Raji (cell line): ENCODE data around the gene BRWD1.

Experiments
- POLR2A ChIP-seq: IDR thresholded peaks from 2 replicates; pipeline ENCODE4 v1.6.1; 2011; ENCODE audit warnings: low read depth, low read length, control low read depth; ENCODE audit not compliant: insufficient read depth

Gene BRWD1

DNA sequence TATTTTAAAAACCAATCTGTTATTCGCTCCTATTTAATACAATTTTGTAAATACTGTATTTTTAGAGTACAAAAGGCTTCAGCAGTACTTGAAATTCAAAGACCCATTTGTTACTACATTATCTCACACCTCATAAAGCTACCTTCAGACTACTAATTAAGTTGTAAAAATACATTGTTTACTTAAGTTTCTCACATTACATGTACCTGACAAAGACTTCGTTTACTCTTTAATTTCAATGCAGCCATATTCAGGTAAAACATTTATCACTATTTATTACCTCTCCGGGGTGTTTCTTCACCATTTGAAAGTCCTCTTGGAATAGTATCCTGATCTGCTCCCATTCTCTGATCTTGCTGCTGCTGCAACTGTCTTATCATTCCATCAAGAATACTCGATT, 55.2 kb downstream of the BRWD1 start:
- TF ChIP-seq POLR2A: no peak

DNA sequence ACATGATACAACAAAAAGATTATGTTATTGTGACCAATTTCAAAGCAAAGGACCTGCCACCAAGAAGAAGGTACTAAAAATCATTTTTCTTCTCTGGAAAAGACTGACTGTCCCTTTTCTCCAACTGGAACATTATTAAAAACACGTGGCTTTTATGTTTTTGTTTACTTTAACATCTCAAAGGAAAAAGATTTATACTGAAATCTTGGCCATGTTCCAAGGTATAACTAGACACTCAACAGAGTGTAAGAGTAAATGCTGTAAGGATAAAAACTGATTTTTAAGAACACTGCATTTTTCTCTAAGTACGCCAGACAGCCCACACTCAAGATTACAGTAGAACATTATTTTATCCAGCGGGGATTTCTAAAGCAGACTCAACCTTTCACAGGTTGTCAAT, 62.1 kb downstream of the BRWD1 start:
- no peak for TF ChIP-seq POLR2A

DNA sequence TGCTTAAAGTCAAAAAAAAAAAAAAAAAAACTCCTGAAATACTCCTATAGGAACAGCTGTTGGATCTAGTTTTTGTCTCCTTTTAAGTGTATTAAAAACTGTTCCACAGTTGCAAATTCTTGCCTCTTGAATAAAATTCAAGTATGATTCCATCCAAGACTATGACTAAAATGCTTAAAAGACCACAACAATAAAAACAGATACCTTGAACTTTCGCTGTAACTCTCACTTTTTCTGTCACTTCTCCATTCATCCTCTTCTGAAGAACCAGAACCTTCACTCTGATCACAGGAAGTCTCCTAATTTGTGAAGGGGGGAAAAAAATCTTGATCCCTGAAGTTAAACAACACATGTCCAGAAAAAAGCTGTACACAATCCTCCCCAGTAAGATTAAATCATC, 75.2 kb downstream of the BRWD1 start:
- no peak for TF ChIP-seq POLR2A

DNA sequence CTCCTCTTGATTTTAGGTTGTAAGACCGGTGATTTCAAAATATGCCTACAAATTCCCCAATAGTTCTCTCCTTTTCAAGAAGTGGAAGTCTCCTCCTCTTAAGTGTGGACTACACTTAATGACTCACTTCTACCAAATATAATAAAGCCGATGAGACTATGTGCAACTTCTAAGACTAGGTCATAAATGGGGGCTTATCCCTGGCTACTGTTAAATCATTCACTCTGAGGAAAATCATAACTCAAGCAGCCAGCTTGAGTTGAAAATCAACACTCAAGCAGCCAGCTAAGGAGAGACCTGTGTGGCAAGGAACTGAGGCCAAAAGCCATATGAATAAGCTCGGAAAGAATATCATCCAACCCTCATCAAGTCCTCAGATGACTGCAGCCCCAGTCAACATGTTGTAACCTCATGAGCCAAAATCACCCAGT, 80.6 kb downstream of the BRWD1 start:
- no peak for TF ChIP-seq POLR2A

DNA sequence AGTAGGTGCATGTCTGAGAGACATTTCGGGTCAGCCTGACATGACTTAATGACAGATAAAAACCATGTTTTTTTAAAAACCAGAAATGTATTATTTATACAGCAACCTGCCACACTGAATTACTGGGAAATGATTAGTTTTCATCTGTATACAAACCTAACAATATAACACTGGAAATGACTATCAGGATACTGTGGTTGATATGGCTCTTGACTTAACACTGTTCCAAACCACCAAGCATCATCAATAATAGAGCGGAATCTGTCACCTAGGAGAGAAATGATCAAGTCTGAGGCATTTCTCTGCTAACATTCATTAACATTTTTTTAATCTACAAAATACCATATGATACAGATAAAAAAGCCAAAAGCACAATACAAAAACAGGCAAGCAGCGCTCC, 88.5 kb downstream of the BRWD1 start:
- TF ChIP-seq POLR2A: no peak

DNA sequence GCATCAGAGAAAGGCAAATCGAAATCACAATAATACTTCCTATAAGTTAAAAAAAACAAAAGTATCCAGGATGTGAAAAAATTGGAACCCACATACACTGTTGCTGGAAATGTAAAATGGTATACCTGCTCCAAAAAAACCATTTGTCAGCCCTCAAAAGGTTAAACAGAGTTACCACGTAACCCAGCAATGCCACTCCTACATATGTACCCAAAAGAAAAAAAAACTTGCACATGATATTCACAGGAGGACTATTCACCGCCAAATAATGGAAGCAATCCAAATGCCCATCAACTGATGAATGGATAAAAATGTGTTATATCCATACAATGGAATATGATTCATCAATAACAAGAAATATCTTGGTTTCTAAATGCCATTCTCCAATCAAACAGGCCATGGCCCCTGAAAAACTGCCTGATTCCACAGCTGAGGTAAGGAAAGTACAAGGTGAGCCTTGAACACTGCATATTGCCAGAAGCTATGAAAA, 91.4 kb downstream of the BRWD1 start:
- TF ChIP-seq POLR2A: no peak

DNA sequence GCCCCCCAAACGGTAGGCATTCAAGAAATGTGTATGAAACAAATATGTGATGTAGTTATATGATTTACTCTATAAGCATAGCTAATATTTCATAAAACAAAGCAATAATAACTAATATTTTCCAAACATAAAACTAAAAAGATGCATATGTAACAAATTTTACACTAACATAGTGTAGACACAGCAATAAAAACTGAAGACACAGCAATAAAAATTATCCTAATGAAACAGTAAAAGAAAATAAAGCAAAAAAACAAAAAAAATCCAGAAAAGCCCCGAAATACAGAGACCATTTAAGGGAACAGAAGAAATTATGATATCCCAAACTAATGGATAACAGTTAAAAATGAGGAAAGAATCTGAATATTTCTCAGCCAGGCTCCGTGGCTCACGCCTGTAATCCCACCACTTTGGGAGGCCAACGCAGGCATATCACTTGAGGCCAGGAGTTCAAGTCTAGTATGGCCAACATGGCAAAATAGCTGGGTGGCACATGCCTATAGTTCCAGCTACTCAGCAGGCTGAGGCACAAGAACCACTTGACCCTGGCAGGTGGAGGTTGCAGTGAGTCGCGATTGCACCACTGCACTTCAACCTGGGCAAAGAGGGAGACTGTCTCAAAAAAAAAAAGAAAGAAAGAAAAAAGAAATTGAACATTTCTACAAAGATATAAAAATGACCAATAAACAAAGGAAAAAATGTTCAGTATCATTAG, 92.0 kb downstream of the BRWD1 start:
- no peak for TF ChIP-seq POLR2A

DNA sequence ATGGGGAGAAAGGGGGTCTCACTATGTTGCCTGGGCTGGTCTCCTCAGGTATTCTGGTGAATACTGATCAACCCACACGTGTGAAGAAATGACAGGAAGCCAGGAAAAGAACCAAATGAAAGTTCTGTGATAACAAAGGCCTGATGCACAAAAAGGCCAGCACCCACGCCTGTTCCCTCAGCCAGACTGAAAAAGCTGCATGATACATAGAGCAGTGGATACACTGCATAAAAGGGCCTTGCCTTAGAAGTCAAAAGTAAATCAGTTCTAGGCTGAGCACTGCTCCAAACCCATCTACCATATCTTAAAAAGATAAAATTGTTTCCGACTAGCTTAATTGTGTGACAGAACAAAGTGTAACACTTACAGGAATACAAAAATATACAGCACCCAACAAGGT, 93.3 kb downstream of the BRWD1 start:
- no peak for TF ChIP-seq POLR2A

DNA sequence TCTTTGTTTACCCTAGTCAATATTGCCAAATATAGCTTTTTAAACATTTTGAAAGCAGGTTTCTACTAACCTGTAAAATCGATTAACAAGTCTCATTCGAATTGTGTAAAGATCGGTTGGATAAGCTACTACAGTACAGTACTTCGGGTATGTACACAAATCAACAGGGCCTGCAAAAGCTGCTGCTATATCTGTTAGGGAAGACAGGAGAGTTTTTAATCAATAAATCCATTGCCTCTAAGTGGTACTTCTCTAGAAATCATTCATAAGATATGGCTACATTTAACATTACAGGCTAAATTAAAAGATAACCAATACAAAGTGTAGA, 95.4 kb downstream of the BRWD1 start:
- no peak for TF ChIP-seq POLR2A

DNA sequence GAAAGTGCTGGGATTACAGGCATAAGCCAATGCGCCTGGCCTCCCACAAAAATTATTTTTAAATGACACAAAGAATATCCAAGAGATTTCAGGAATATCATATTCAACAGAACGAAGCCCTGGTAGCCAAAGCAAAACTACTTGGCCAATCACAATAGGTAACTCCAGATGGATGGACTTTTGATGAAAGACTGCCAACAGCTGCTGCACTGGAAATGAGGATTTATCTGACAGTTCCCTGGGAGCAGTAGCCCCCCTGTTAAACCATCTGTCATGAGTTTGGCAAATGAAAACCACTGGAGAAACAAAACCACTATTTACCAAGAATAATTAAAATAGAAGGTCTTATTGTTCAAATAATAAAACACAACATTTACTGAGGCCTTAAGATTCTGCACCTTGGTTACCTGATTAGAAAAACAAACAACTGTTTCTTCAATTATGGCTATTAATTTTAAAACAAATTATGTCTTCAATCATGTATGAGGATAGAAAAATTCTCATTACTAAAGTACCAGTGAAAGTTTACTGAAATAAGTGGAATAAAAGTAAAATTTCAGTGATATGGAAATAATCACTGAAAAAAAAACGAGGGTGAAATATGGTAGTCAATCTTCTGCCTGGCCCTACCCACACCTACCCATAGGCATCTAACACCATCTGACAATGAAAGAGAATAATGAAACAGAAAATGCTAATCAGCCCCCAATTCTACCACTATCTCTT, 95.9 kb downstream of the BRWD1 start:
- TF ChIP-seq POLR2A: no peak

DNA sequence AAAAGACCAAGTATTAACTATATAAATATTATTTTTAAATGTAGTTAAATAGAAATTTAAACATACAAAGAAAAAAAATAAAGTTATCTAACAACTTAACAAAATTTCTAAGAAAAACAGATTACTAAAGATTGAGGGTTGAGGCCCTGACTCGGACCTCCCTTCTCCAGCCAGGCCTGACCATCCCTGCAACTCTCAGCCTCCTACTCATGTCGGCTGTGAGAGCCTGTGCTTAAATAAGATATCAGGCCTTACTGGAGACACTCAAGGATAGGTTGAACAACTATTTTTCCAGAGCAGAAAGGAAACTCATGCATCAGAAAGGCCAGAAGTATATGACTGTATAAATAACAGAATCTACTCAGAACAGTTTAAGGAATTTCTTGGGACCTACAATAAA, 97.1 kb downstream of the BRWD1 start:
- no peak for TF ChIP-seq POLR2A

DNA sequence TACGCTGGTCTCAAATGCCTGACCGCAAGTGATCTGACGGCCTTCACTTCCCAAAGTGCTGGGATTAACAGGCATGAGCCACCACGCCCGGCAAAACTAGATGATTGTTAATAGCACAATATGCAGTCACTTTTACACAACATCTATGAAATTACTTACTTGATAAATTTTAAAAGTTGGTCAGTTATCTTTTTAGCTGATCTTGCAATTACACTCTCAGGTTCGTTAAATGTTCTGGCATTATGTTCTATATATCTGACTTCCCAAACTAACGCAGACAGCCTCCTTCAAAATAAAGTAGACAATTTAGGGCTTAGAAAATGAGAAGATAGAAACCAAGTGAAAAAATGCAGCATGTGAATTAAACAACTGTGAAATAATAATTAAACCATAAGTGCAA, 98.4 kb downstream of the BRWD1 start:
- TF ChIP-seq POLR2A: no peak

DNA sequence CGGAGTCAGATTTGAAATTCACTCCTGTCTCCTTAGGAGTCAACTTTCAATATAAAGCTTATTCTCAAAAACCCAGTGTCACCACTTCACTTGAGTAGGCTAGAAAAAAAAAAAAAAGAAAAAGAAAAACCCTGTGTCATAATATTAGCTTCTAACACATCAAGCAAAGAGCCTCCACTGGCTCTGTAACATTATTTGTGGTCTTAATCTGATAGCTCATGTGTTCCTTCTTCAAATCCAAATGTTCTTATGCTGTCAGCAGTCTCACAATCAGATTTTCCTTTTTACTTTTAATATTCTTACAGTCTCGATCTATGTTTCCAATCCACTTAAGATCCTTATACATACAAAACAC, 104.1 kb downstream of the BRWD1 start:
- no peak for TF ChIP-seq POLR2A

DNA sequence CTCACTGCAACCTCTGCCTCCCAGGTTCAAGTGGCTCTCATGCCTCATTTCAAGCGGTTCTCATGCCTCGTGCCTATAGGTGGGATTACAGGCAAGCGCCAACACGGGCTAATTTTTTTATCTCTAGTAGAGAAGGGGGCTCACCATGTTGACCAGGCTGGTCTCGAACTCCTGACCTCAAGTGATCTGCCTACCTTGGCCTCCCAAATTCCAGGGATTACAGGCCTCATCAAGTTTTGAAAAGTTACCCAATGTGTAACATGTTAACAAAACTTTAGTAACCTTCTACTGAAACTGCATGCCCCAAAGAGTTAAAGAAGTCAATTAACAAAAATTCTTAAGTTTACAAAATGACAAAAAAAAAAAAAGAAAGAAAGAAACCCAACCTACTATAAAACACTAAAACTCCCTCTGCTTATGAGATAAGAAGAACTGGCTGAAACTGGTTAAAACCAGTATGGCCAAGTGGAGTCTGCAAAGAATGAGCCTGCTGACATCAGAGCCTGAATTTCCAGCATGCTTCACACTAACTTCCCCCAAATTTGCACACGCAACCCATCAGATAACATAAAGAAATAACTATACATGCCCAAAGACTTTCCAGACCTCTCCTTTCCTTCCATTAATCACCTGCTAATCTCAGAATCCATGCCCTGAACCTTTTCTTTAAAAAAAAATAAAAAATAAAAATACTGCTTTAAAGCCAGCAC, 104.7 kb downstream of the BRWD1 start:
- TF ChIP-seq POLR2A: no peak

DNA sequence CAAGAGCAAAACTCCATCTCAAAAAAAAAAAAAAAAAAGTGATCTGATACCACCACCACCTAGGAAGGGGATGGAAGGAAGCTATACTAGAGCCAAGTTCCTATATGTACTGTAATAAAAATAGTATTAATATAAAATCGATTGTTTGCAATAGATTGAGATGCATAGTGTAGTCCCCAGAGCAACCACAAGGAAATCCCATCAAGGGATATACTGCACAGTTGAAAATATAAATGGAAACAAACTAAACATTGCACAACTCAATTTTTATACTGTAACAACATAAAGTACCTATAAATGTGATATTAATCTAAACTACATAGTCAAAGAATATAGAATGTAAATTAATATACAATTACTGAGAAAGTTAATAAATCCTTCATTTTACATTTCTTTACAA, 109.3 kb downstream of the BRWD1 start:
- no peak for TF ChIP-seq POLR2A

DNA sequence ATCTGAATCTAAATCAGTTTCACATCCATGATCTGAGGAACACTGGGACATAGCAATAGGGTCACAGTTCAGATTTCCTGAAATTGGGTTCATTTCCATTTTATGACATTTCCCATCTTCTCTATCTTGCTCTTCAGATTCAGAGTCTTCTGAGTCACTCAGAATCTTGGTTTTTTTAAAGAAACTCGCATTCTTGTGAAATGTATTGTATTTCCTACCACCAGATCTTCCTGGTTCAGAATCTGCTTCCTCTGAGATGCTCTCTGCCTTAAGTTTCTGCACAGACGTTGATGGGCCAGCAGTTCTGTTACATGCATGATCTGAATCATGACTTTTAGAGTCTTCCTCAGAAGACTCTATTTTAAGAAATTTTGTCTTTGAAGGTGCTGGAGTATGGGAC, 114.6 kb downstream of the BRWD1 start:
- no peak for TF ChIP-seq POLR2A

DNA sequence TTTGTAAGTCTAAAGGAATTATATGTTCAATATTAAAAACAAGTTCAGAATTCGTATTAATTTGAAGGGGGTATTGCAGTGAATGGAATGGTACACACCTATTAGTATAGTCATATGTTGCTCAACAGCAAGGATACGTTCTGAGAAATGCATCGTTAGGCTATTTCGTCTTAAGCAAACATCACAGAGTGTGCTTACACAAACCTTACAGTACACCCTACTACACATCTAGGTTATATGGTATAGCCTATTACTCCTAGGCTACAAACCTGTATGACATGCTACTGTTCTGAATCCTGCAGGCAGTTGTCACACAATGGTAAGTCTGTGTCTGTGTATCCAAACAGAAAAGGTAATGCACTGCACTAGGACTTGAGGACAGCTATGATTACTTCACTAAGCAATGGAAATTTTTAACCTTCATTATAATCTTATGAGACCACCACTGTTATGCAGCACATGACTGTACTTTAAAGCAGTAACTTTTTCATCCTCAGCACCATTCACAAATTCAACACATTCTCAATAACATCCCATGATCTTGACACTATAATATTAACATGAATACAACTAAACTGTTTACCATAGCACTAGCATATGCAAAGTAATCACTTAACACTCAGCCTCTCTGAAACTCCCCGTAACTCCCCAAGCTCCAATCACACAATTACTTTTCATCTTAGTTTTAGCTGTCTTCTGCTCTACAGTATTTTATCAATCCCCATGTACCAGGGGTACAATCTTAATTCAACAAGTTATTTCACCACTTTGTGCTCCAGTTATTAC, 115.8 kb downstream of the BRWD1 start:
- TF ChIP-seq POLR2A: no peak
